HepG2 (cell line): ENCODE data around the gene CERS1. TPM values are rescaled to one million over a fixed set of nuclear protein-coding genes. Genes with fewer than 3 reads are reported as not detected.

Experiments used
- ATAC-seq: fragments of 200-7000 bp; cut with Tn5 transposase; 3 replicates; pipeline ENCODE4 v1.9.1; 2020; ENCODE audit warnings: mild to moderate bottlenecking, moderate library complexity
- BruUV-seq: library from RNA; stranded (reverse); fragments of 400-500 nt; replicated peaks from 2 replicates; lab custom pipeline; 2021; lab: Mats Ljungman, UMichigan
- CTCF ChIA-PET: fragments of 300-600 bp; formaldehyde crosslinking; extraction: SDS; loops from one replicate; lab custom pipeline; 2021; ENCODE audit warnings: low total read pairs, inconsistent platforms, low intra/inter-chr PET ratio; lab: Yijun Ruan, JAX
- POLR2A ChIA-PET: fragments of 350-600 bp; sonication (Branson Sonifier 250); formaldehyde crosslinking; loops from one replicate; lab custom pipeline; 2020; ENCODE audit warnings: antibody characterized with exemption, inconsistent platforms; lab: Yijun Ruan, JAX
- DNase-seq: peaks from one replicate; pipeline ENCODE4 v3.0.0-alpha.2; 2015; ENCODE audit warnings: low spot score
- FAIRE-seq: peaks from 3 replicates; lab custom pipeline; 2011; peaks lifted over from hg19 to GRCh38; lab: Jason Lieb, UNC
- H2AFZ ChIP-seq: one replicate; pipeline ENCODE4 v1.6.1; 2011; ENCODE audit warnings: low read length, inconsistent platforms
- H3K27ac ChIP-seq: fragments of 300-600 bp; 3 replicates; pipeline ENCODE4 v1.8.0; 2011; ENCODE audit warnings: mixed run types, mild to moderate bottlenecking, mixed read lengths, low read length, inconsistent platforms; ENCODE audit not compliant: insufficient read depth; ENCODE audit errors: extremely low read length
- H3K27me3 ChIP-seq, 2 experiments: fragments of 200-600 bp in 1 of 2; 2 replicates in 1 of 2; 3 replicates in 1 of 2; pipeline versions ENCODE4 v1.6.0 to v1.8.0; 2011; ENCODE audit warnings: low read length in 2 of 2, mild to moderate bottlenecking in 2 of 2, moderate library complexity in 2 of 2, inconsistent platforms in 1 of 2; ENCODE audit not compliant: insufficient read depth in 2 of 2, control insufficient read depth in 1 of 2
- H3K36me3 ChIP-seq, 2 experiments: fragments of 200-600 bp in 1 of 2; replicated peaks in 1 of 2; 2 replicates in 1 of 2; 3 replicates in 1 of 2; pipeline versions ENCODE4 v1.5.1 to v1.8.0; 2011; ENCODE audit warnings: low read length in 2 of 2, inconsistent platforms in 1 of 2; ENCODE audit not compliant: insufficient read depth in 2 of 2, control insufficient read depth in 1 of 2
- H3K4me1 ChIP-seq: 2 replicates; pipeline ENCODE4 v1.5.1; 2012; ENCODE audit warnings: low read length, inconsistent platforms; ENCODE audit not compliant: insufficient read depth
- H3K4me2 ChIP-seq: 2 replicates; pipeline ENCODE4 v1.6.0; 2011; ENCODE audit warnings: low read depth, low read length, inconsistent platforms
- H3K4me3 ChIP-seq, 3 experiments: fragments of 200-600 bp in 1 of 3; sonication (generic), shearing (Covaris generic) in 1 of 3; replicated peaks in 1 of 3; 2 replicates each; pipeline ENCODE4 v1.5.1; 2011 to 2016; ENCODE audit warnings: low read length in 3 of 3, inconsistent platforms in 2 of 3, low read depth in 2 of 3, mild to moderate bottlenecking in 2 of 3, control low read depth in 1 of 3, mixed read lengths in 1 of 3; ENCODE audit not compliant: insufficient read depth in 1 of 3
- H3K79me2 ChIP-seq: one replicate; pipeline ENCODE4 v1.6.1; 2011; ENCODE audit warnings: low read length, inconsistent platforms; ENCODE audit not compliant: insufficient read depth
- H3K9ac ChIP-seq: 2 replicates; pipeline ENCODE4 v1.6.0; 2011; ENCODE audit warnings: mild to moderate bottlenecking, low read depth, low read length, inconsistent platforms; ENCODE audit not compliant: insufficient read depth
- H3K9me3 ChIP-seq: 2 replicates; pipeline ENCODE4 v1.5.1; 2012; ENCODE audit warnings: mild to moderate bottlenecking, low read length
- H4K20me1 ChIP-seq: 2 replicates; pipeline ENCODE4 v1.6.0; 2011; ENCODE audit warnings: inconsistent platforms, mild to moderate bottlenecking, low read length, moderate library complexity; ENCODE audit not compliant: insufficient read depth
- ISL2 ChIP-seq: sonication (generic); formaldehyde crosslinking; IDR thresholded peaks from 2 replicates; pipeline ENCODE4 v1.5.0; 2020; ENCODE audit warnings: missing genetic modification reagents
- KDM2A ChIP-seq: sonication (generic); formaldehyde crosslinking; IDR thresholded peaks from 2 replicates; pipeline ENCODE4 v1.4.0; 2020; ENCODE audit warnings: low read depth, missing genetic modification reagents, borderline replicate concordance
- SP4 ChIP-seq: sonication (generic); formaldehyde crosslinking; IDR thresholded peaks from 2 replicates; pipeline ENCODE4 v1.8.1; 2023; ENCODE audit warnings: mild to moderate bottlenecking, missing genetic modification reagents
- SPEN ChIP-seq: sonication (generic); formaldehyde crosslinking; IDR thresholded peaks from 2 replicates; pipeline ENCODE4 v1.5.1; 2020; ENCODE audit warnings: low read depth, mild to moderate bottlenecking, missing genetic modification reagents
- ZFY ChIP-seq: sonication (generic); formaldehyde crosslinking; IDR thresholded peaks from 2 replicates; pipeline ENCODE4 v1.4.0; 2020; ENCODE audit warnings: missing genetic modification reagents
- ZNF224 ChIP-seq: sonication (generic); formaldehyde crosslinking; IDR thresholded peaks from 2 replicates; pipeline ENCODE4 v1.5.0; 2020; ENCODE audit warnings: mild to moderate bottlenecking, missing genetic modification reagents
- ZNF883 ChIP-seq: sonication (generic); formaldehyde crosslinking; IDR thresholded peaks from 2 replicates; pipeline ENCODE4 v1.5.1; 2020; ENCODE audit warnings: mild to moderate bottlenecking, missing genetic modification reagents; ENCODE audit errors: not compliant biosample characterization
- WGBS: methylation state at CpG from one replicate; pipeline ENCODE4 v1.1.6; 2017; ENCODE audit warnings: low lambda C conversion rate; 5-methylcytosine and 5-hydroxymethylcytosine counted together
- in situ Hi-C: cut with HindIII; loops from 2 replicates; pipeline ENCODE4 v1.10.0; 2017; ENCODE audit warnings: low pct_unique_long_range_greater_than_20kb; ENCODE audit not compliant: extremely low pct_ligation_motif_present
- intact Hi-C: fragments of 100-400 bp; cut with micrococcal nuclease; formaldehyde crosslinking; loops from one replicate; pipeline ENCODE4 v1.10.0; 2022; ENCODE audit not compliant: unreplicated experiment
- polyA plus RNA-seq, 8 experiments: library from polyadenylated mRNA; depleted of rRNA in 3 of 8; stranded (reverse) in 7 of 8; unstranded in 1 of 8; fragments of >200 nt; fragmentation: Illumina TruSeq in 4 of 8; extraction: Trizol in 4 of 8; gene quantifications; 2 replicates each; pipeline versions ENCODE4 v1.2.1 to v1.2.3, GENCODE V29; 2011 to 2016; ENCODE audit warnings: low read depth in 4 of 8, missing spikeins in 1 of 8, mixed read lengths in 1 of 8; ENCODE audit not compliant: insufficient read depth in 1 of 8
- total RNA-seq, 5 experiments: library from RNA; depleted of rRNA; stranded (reverse); fragments of >200 nt; fragmentation: Illumina TruSeq; extraction: Trizol; gene quantifications; 2 replicates each; pipeline ENCODE4 v1.2.3, GENCODE V29; 2016; ENCODE audit warnings: low read depth in 1 of 5
- TF ChIP-seq, protein P1 (sequence below): sonication (generic); formaldehyde crosslinking; IDR thresholded peaks from 2 replicates; pipeline ENCODE4 v1.5.0; 2020; ENCODE audit warnings: mild to moderate bottlenecking, missing genetic modification reagents, moderate library complexity
- TF ChIP-seq, protein P2 (sequence below): sonication (generic); formaldehyde crosslinking; IDR thresholded peaks from 2 replicates; pipeline ENCODE4 v1.4.0; 2020; ENCODE audit warnings: missing genetic modification reagents
- TF ChIP-seq, protein P3 (sequence below): sonication (generic); formaldehyde crosslinking; IDR thresholded peaks from 2 replicates; pipeline ENCODE4 v1.8.0; 2022; ENCODE audit warnings: missing genetic modification reagents, low read depth, mild to moderate bottlenecking, borderline replicate concordance

Gene CERS1
- total and polyA plus RNA-seq, 2 of the 13 experiments (the other 11 are each of a cell fraction or from before 2014, with no cell fraction given) = 4.6 to 9.8 TPM

DNA sequence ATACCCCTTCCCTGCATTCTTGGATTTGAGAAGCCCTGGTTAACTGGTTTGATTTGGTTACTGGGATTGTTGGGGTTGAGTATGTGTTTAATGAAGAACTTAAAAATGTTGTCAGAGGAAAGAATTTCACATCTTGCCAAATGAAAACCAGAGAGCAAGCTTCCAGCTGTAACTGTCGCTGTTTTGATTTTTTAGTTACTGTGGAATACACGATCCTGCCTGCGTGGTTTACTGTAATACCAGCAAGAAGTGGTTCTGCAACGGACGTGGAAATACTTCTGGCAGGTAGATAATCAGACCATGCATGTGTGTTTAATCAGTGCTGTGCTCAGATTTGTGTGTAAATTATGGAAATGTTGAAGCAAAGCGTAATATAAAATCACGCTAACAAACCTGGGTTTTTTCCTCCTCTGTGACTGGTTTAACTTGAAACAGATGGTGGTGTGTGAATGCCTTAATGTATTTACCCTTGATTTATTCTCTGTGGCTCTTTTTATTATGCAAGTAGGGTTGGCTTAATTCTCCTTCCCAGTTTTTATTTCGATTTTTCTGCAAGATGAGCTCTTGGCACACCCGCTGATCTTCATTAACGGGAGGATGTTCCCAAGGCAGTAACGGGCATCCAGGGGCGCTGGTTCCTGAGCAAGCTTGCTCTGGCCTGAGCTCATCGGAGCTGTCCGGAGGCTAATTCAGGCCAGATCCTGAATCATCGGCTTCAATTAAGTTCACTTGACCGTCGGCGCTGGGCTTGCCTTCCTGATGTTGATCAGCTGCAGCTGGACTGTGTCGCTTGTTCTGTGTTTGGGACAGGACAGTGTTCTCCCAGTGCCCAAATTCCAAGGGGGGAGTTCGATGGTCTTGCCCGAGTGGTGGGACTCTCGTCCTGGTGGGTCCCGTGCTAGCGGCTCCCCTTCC, 48.2 kb downstream of the CERS1 start:
- Histone ChIP-seq H3K27ac (no peak overlapping the region), H3K79me2 (peaks cover 66% of the 10 kb centered on the region), H3K36me3 (peaks cover 36 to 61% of the 10 kb centered on the region in 2 experiments), H4K20me1 (peaks cover 71% of the 10 kb centered on the region), H3K9me3 (no peaks in the 10 kb centered on the region), H3K4me3 (no peak overlapping the region), H3K9ac (no peak overlapping the region), H3K27me3 (no peaks in the 10 kb centered on the region), H2AFZ (no peak overlapping the region), H3K4me2 (no peak overlapping the region), H3K4me1 (peaks cover 14% of the 10 kb centered on the region)
- ATAC-seq (no peak), DNase-seq (no peak), FAIRE-seq (no peak)
- intact Hi-C loops (loop anchor here (1.0 kb wide), 1 partner anchor 77 kb away; no protein-coding TSS in a partner anchor), in situ Hi-C loops (no loop called here)
- TF ChIP-seq SPEN (CRISPR knock-in tag) = 0 out of 2 replicates have a peak, but pooled peaks have one; percentile 9
- TF ChIP-seq SP4 = no peak
- ChIA-PET POLR2A (interaction anchor here (0.7 to 1.4 kb wide), 4 partner anchors 16 to 259 kb away, joined by 3 to 5 read pairs (median 4); partner anchors contain the start of gene UPF1), CTCF (interaction anchor here (1.1 to 1.8 kb wide), 3 partner anchors 9 to 76 kb away, joined by 4 to 9 read pairs (median 5); no protein-coding TSS in a partner anchor)
- WGBS = 91% methylated on average over 23 of the region's 24 CpGs
- TSS peak; percentile 21 for BruUV-seq

DNA sequence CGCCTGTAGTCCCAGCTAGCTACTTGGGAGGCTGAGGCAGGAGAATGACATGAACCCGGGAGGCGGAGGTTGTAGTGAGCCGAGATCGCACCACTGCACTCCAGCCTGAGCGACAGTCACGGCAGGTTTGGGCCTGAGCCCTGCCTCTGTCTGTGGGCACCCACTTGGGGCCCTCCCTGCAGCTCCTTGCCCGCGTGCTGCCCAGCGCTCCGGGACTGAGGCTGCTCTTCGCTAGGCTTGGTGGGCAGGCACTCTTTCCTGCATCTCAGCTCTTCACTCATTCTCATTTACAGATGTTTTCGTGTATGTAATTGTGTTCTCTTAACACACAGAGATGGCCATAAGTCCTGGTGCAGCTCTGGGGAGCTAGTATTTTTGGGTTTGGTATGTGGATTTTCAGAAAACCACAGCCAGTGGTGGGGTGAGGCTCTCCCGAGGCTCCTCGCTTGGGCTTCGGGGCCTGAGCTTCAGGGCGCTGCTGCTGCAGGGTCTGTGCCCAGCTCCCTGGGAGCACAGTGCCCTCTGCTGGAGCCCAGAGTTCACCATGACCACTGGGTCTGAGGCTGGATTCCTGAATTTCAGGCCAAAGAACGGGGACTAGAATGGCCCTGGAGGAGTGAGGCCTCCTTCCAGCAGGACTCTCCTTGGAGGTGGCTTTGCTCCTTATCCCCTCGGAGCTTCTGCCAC, 49.0 kb downstream of the CERS1 start:
- Histone ChIP-seq H3K36me3 (peaks cover 30 to 54% of the 10 kb centered on the region in 2 experiments), H3K4me2 (no peak overlapping the region), H3K4me3 (no peak overlapping the region), H3K27ac (no peak overlapping the region), H3K27me3 (no peaks in the 10 kb centered on the region), H3K9ac (no peak overlapping the region), H4K20me1 (peaks cover 72% of the 10 kb centered on the region), H3K79me2 (peaks cover 73% of the 10 kb centered on the region), H3K9me3 (no peaks in the 10 kb centered on the region), H3K4me1 (peaks cover 22% of the 10 kb centered on the region), H2AFZ (no peak overlapping the region)
- intact Hi-C loops = loop anchor here (1.0 kb wide), 1 partner anchor 76 kb away; no protein-coding TSS in a partner anchor
- ChIA-PET CTCF (interaction anchor here (0.6 to 1.8 kb wide), 4 partner anchors 10 to 75 kb away, joined by 3 to 9 read pairs (median 4); no protein-coding TSS in a partner anchor), POLR2A (interaction anchor here (0.7 to 1.4 kb wide), 6 partner anchors 15 to 258 kb away, joined by 3 to 5 read pairs (median 4); partner anchors contain the start of gene UPF1)
- BruUV-seq = no TSS peak
- ATAC-seq = peak; percentile 90
- 82% methylated on average over 15 of the region's 19 CpGs for WGBS
- peak; percentile 54 for DNase-seq
- FAIRE-seq = peak; percentile 46
- in situ Hi-C loops = no loop called here
- TF ChIP-seq ZNF883 (CRISPR knock-in tag) = no peak
- TF ChIP-seq ISL2 (CRISPR knock-in tag) = no peak
- TF ChIP-seq KDM2A (CRISPR knock-in tag) = peak; percentile 34; the same call in 1 of the 2 replicates
- TF ChIP-seq, protein P1, sequence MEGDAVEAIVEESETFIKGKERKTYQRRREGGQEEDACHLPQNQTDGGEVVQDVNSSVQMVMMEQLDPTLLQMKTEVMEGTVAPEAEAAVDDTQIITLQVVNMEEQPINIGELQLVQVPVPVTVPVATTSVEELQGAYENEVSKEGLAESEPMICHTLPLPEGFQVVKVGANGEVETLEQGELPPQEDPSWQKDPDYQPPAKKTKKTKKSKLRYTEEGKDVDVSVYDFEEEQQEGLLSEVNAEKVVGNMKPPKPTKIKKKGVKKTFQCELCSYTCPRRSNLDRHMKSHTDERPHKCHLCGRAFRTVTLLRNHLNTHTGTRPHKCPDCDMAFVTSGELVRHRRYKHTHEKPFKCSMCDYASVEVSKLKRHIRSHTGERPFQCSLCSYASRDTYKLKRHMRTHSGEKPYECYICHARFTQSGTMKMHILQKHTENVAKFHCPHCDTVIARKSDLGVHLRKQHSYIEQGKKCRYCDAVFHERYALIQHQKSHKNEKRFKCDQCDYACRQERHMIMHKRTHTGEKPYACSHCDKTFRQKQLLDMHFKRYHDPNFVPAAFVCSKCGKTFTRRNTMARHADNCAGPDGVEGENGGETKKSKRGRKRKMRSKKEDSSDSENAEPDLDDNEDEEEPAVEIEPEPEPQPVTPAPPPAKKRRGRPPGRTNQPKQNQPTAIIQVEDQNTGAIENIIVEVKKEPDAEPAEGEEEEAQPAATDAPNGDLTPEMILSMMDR = peak; percentile 92
- TF ChIP-seq, protein P2, sequence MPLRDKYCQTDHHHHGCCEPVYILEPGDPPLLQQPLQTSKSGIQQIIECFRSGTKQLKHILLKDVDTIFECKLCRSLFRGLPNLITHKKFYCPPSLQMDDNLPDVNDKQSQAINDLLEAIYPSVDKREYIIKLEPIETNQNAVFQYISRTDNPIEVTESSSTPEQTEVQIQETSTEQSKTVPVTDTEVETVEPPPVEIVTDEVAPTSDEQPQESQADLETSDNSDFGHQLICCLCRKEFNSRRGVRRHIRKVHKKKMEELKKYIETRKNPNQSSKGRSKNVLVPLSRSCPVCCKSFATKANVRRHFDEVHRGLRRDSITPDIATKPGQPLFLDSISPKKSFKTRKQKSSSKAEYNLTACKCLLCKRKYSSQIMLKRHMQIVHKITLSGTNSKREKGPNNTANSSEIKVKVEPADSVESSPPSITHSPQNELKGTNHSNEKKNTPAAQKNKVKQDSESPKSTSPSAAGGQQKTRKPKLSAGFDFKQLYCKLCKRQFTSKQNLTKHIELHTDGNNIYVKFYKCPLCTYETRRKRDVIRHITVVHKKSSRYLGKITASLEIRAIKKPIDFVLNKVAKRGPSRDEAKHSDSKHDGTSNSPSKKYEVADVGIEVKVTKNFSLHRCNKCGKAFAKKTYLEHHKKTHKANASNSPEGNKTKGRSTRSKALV (CRISPR knock-in tag) = no peak
- TF ChIP-seq, protein P3, sequence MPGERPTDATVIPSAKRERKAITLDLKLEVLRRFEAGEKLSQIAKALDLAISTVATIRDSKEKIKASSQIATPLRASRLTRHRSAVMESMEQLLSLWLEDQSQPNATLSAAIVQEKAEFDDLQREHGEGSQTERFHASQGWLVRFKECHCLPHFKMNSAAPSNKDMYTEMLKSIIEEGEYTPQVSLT (CRISPR knock-in tag) = no peak
- TF ChIP-seq ZFY (CRISPR knock-in tag) = peak; percentile 40; the same call in 1 of the 2 replicates
- TF ChIP-seq ZNF224 (CRISPR knock-in tag) = no peak
